Testis (tissue), 3 donors: ENCODE measurements around the gene APOA5. TPM values are rescaled to one million over a fixed set of nuclear protein-coding genes. Genes with fewer than 3 reads are reported as not detected.
"Not testable (repeated sequence)": the region's sequence is repeated elsewhere in the genome, so short reads cannot be mapped to it uniquely, and the experiment has no call there.

Experiments
- DNase-seq: peaks from one replicate; pipeline ENCODE4 v3.0.0-alpha.2; 2019
- H3K27ac ChIP-seq, 2 donors: fragments of 200-600 bp; sonication (generic); one replicate each; pipeline ENCODE4 v1.5.1; 2019
- H3K27me3 ChIP-seq: fragments of 200-600 bp; sonication (generic); one replicate; pipeline ENCODE4 v1.5.1; 2019
- H3K36me3 ChIP-seq: fragments of 200-600 bp; sonication (generic); one replicate; pipeline ENCODE4 v1.5.1; 2017; ENCODE audit warnings: low read depth; ENCODE audit errors: missing control alignments
- H3K4me1 ChIP-seq: fragments of 200-600 bp; sonication (generic); one replicate; pipeline ENCODE4 v1.5.1; 2019
- H3K4me3 ChIP-seq, 2 donors: fragments of 200-600 bp; sonication (generic); one replicate each; pipeline ENCODE4 v1.5.1; 2017 to 2019
- H3K9me3 ChIP-seq: fragments of 200-600 bp; sonication (generic); one replicate; pipeline ENCODE4 v1.5.1; 2017
- CTCF ChIP-seq, 3 experiments: fragments of 450-650 bp in 2 of 3; fragments of 200-600 bp in 1 of 3; sonication (generic) in 1 of 3; IDR thresholded peaks; one replicate each; pipeline ENCODE4 v1.5.1; 2016 to 2019; ENCODE audit warnings: antibody characterized with exemption in 3 of 3, mild to moderate bottlenecking in 2 of 3, moderate library complexity in 1 of 3
- POLR2A ChIP-seq: fragments of 450-650 bp; IDR thresholded peaks from one replicate; pipeline ENCODE4 v1.6.1; 2017; ENCODE audit warnings: antibody characterized with exemption, mild to moderate bottlenecking, moderate library complexity
- whole genome bisulfite sequencing, 2 donors: methylation state at CpG; one replicate each; pipeline ENCODE4 v1.1.5; 2018; 5-methylcytosine and 5-hydroxymethylcytosine counted together
- intact Hi-C: fragments of 100-400 bp; cut with DNase I; formaldehyde crosslinking; loops from one replicate; pipeline ENCODE4 v1.15.1; 2023; ENCODE audit warnings: low total_unique reads
- polyA plus RNA-seq: library from polyadenylated mRNA; stranded (reverse); fragments of 350-450 nt; fragmentation: Illumina TruSeq; extraction: RNeasy Lipid Tissue Mini Kit (QIAGEN cat#74804); gene quantifications from one replicate; pipeline ENCODE4 v1.2.3, GENCODE V29; 2014; ENCODE audit warnings: low read depth, low replicate concordance; ENCODE audit not compliant: insufficient read depth
- total RNA-seq, 2 donors: library from RNA; depleted of rRNA; stranded (reverse); fragments of >200 nt; gene quantifications; one replicate each; pipeline ENCODE4 v1.2.3, GENCODE V29; 2016

The APOA5 gene
- total and polyA plus RNA-seq, 3 donors from 2014 or later = 0.24 TPM; not detected in 2

DNA sequence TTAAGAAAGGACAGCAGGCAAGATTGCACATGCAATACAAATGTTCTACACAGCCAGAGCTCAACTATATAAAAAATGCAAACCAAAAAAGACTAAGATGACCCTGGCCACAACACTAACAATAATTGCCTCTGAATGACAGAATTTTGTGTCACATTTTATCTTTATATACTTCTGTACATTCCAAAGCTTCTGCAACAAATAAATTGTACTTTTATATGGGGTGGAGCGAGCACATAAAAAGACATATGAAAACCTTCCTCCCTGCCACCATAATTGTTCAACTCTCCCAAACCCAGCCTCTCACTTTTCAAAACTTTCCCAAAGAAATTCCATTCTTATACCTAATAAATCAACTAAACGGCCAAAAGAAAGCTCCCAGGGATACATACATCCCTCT is 29.5 kb downstream of the APOA5 start:
- intact Hi-C loops = no loop called here
- 83 to 88% methylated on average over 2 of the region's 2 CpGs for WGBS, 2 donors
- no peaks in the 10 kb centered on the region for H3K4me1 ChIP-seq
- no peak overlapping the region for H3K4me3 ChIP-seq
- TF ChIP-seq POLR2A = no peak
- no peak for TF ChIP-seq CTCF (IDR thresholded peaks at IDR 0.05)
- H3K36me3 ChIP-seq = no peaks in the 10 kb centered on the region
- DNase-seq = no peak
- no peak overlapping the region for H3K27ac ChIP-seq
- H3K9me3 ChIP-seq = no peaks in the 10 kb centered on the region
- H3K27me3 ChIP-seq = no peaks in the 10 kb centered on the region

- H3K9me3 ChIP-seq, H3K4me1 ChIP-seq, intact Hi-C loops, H3K4me3 ChIP-seq, DNase-seq, H3K36me3 ChIP-seq, H3K27me3 ChIP-seq, H3K27ac ChIP-seq: not testable (repeated sequence)
- 89 to 93% methylated on average over 8 of the region's 8 CpGs for WGBS, 2 donors
Observed at GRCh38 chr11:116756044-116756443, 35.6 kb downstream of the APOA5 start.

GRCh38 chr11:116750070-116750718 is 41.5 kb downstream of the APOA5 start:
- Histone ChIP-seq H3K27ac (no peak overlapping the region), H3K4me1 (no peaks in the 10 kb centered on the region), H3K27me3 (no peaks in the 10 kb centered on the region), H3K36me3 (no peaks in the 10 kb centered on the region), H3K9me3 (no peaks in the 10 kb centered on the region), H3K4me3 (no peak overlapping the region)
- intact Hi-C loops = no loop called here
- TF ChIP-seq POLR2A (no peak), CTCF (IDR thresholded peaks at IDR 0.05) (no peak)
- 84 to 94% methylated on average over 2 of the region's 2 CpGs for WGBS, 2 donors
- DNase-seq = no peak

- Histone ChIP-seq H3K9me3 (no peaks in the 10 kb centered on the region), H3K27me3 (no peaks in the 10 kb centered on the region), H3K4me1 (no peaks in the 10 kb centered on the region), H3K36me3 (no peaks in the 10 kb centered on the region), H3K27ac (no peak overlapping the region), H3K4me3 (no peak overlapping the region)
- no peak for DNase-seq
- WGBS, 2 donors = 73 to 79% methylated on average over 6 of the region's 6 CpGs
- no peak for TF ChIP-seq CTCF (IDR thresholded peaks at IDR 0.05)
- TF ChIP-seq POLR2A = no peak
- intact Hi-C loops = no loop called here
Observed at GRCh38 chr11:116742104-116742503, 49.6 kb downstream of the APOA5 start.

GRCh38 chr11:116740741-116741140 is 50.9 kb downstream of the APOA5 start:
- Histone ChIP-seq H3K27me3 (no peaks in the 10 kb centered on the region), H3K9me3 (no peaks in the 10 kb centered on the region), H3K4me3 (no peak overlapping the region), H3K36me3 (no peaks in the 10 kb centered on the region), H3K4me1 (no peaks in the 10 kb centered on the region), H3K27ac (no peak overlapping the region)
- no peak for DNase-seq
- TF ChIP-seq POLR2A (no peak), CTCF (IDR thresholded peaks at IDR 0.05) (no peak)
- intact Hi-C loops = no loop called here
- 73 to 92% methylated on average over 2 to 4 of the region's 4 CpGs for WGBS, 2 donors

Other genes starting within 250 kb of the APOA5 start
- 10 to 100 TPM; 25.9 to 32.0 TPM for gene BUD13, start 18.9 kb downstream of the APOA5 start, total RNA-seq
- gene BUD13, start 18.9 kb downstream of the APOA5 start, polyA plus RNA-seq = 47.2 TPM
- gene ZPR1, start 3.9 kb downstream of the APOA5 start, total RNA-seq = 10 to 100 TPM; 44.4 to 68.0 TPM
- gene ZPR1, start 3.9 kb downstream of the APOA5 start, polyA plus RNA-seq = 138 TPM
- not detected for gene APOA4, start 31.4 kb upstream of the APOA5 start, total RNA-seq
- not detected for gene APOA4, start 31.4 kb upstream of the APOA5 start, polyA plus RNA-seq
- gene APOC3, start 38.0 kb upstream of the APOA5 start, total RNA-seq = under 1 TPM in 1 of 2 donors, not detected in 1; 0.81 TPM
- gene APOC3, start 38.0 kb upstream of the APOA5 start, polyA plus RNA-seq = 4.0 TPM
- gene APOA1, start 45.7 kb upstream of the APOA5 start, total RNA-seq = 1,000 to 10,000 TPM; 2,156 to 2,741 TPM
- 617 TPM for gene APOA1, start 45.7 kb upstream of the APOA5 start, polyA plus RNA-seq